GM12878 (cell line): ENCODE measurements around the gene MSL1. TPM values are rescaled to one million over a fixed set of nuclear protein-coding genes. Genes with fewer than 3 reads are reported as not detected.

Experiments used
- ATAC-seq: fragments of 200-7000 bp; cut with Tn5 transposase; 3 replicates; pipeline ENCODE4 v1.9.1; 2020; ENCODE audit warnings: mild to moderate bottlenecking, moderate library complexity
- BruUV-seq: library from RNA; stranded (reverse); fragments of 400-500 nt; replicated peaks from 2 replicates; lab custom pipeline; 2021; lab: Mats Ljungman, UMichigan
- CTCF ChIA-PET: fragments of 300-600 bp; sonication (Branson Sonifier 250); formaldehyde crosslinking; extraction: SDS; loops from one replicate; lab custom pipeline; 2021; ENCODE audit warnings: inconsistent platforms; lab: Yijun Ruan, JAX
- POLR2A ChIA-PET: fragments of 350-600 bp; formaldehyde crosslinking; extraction: SDS; loops from one replicate; lab custom pipeline; 2021; ENCODE audit warnings: inconsistent platforms; lab: Charles Lee
- RAD21 ChIA-PET: fragments of 300-600 bp; sonication (Branson Sonifier 250); formaldehyde crosslinking; loops from one replicate; lab custom pipeline; 2023; ENCODE audit warnings: antibody characterized with exemption; ENCODE audit not compliant: unreplicated experiment; lab: Charles Lee
- SMC1A ChIA-PET: fragments of 300-600 bp; sonication (Branson Sonifier 250); formaldehyde crosslinking; loops from one replicate; lab custom pipeline; 2023; ENCODE audit not compliant: unreplicated experiment, uncharacterized antibody; lab: Charles Lee
- DNase-seq: peaks from one replicate; pipeline ENCODE4 v3.0.0-alpha.2; 2011; ENCODE audit warnings: low read depth, low spot score
- FAIRE-seq: peaks from 3 replicates; lab custom pipeline; 2011; peaks lifted over from hg19 to GRCh38; lab: Jason Lieb, UNC
- H2AFZ ChIP-seq: 2 replicates; pipeline ENCODE4 v1.6.0; 2011; ENCODE audit warnings: low read depth, low read length, control low read depth; ENCODE audit not compliant: control insufficient read depth
- H3K27ac ChIP-seq: 2 replicates; pipeline ENCODE4 v1.5.1; 2011; ENCODE audit warnings: control low read depth; ENCODE audit not compliant: control insufficient read depth, insufficient read depth
- H3K27me3 ChIP-seq, 2 experiments: replicated peaks in 1 of 2; 2 replicates each; pipeline versions ENCODE4 v1.6.0 to v1.6.1; 2011; ENCODE audit warnings: low read length in 1 of 2; ENCODE audit not compliant: control insufficient read depth in 2 of 2, insufficient read depth in 2 of 2
- H3K36me3 ChIP-seq, 2 experiments: 2 replicates each; pipeline ENCODE4 v1.5.1; 2011; ENCODE audit warnings: low read length in 1 of 2; ENCODE audit not compliant: control insufficient read depth in 2 of 2, insufficient read depth in 2 of 2
- H3K4me1 ChIP-seq: 2 replicates; pipeline ENCODE4 v1.6.1; 2011; ENCODE audit warnings: mild to moderate bottlenecking, low read length, moderate library complexity, mixed read lengths; ENCODE audit not compliant: control insufficient read depth, insufficient read depth
- H3K4me2 ChIP-seq: 2 replicates; pipeline ENCODE4 v1.6.0; 2011; ENCODE audit warnings: control low read depth; ENCODE audit not compliant: control insufficient read depth, insufficient read depth
- H3K4me3 ChIP-seq: fragments of 200-600 bp; sonication (generic); 2 replicates; pipeline ENCODE4 v1.5.1; 2016
- H3K79me2 ChIP-seq: 2 replicates; pipeline ENCODE4 v1.6.0; 2011; ENCODE audit warnings: low read length; ENCODE audit not compliant: control insufficient read depth, insufficient read depth
- H3K9ac ChIP-seq: 2 replicates; pipeline ENCODE4 v1.8.0; 2011; ENCODE audit warnings: low read length, control low read depth, mixed read lengths; ENCODE audit not compliant: control insufficient read depth, insufficient read depth
- H3K9me3 ChIP-seq: replicated peaks from 3 replicates; pipeline ENCODE4 v1.5.1; 2011; ENCODE audit warnings: mild to moderate bottlenecking, low read length; ENCODE audit not compliant: control insufficient read depth, insufficient read depth
- H4K20me1 ChIP-seq: 2 replicates; pipeline ENCODE4 v1.6.0; 2011; ENCODE audit not compliant: control insufficient read depth, insufficient read depth
- BACH1 ChIP-seq: fragments of 450-650 bp; IDR thresholded peaks from 2 replicates; pipeline ENCODE4 v1.6.1; 2017; ENCODE audit warnings: mild to moderate bottlenecking, borderline replicate concordance
- BHLHE40 ChIP-seq, 2 experiments: fragments of 450-650 bp in 1 of 2; IDR thresholded peaks; 2 replicates each; pipeline ENCODE4 v1.6.1; 2011 to 2017; ENCODE audit warnings: low read depth in 2 of 2, borderline replicate concordance in 1 of 2, improper control_type of control experiment in 1 of 2, low read length in 1 of 2, mild to moderate bottlenecking in 1 of 2
- CREM ChIP-seq: IDR thresholded peaks from 2 replicates; pipeline ENCODE4 v1.6.1; 2014; ENCODE audit warnings: antibody characterized with exemption, low read depth
- DPF2 ChIP-seq: fragments of 450-650 bp; IDR thresholded peaks from 2 replicates; pipeline ENCODE4 v1.6.1; 2017; ENCODE audit warnings: mild to moderate bottlenecking
- GATAD2B ChIP-seq: fragments of 450-650 bp; conservative IDR thresholded peaks from 2 replicates; pipeline ENCODE4 v1.6.1; 2017; ENCODE audit warnings: low read depth, mild to moderate bottlenecking, moderate library complexity
- IKZF1 ChIP-seq: fragments of 450-650 bp; conservative IDR thresholded peaks from 2 replicates; pipeline ENCODE4 v1.6.1; 2017; ENCODE audit warnings: antibody characterized with exemption, mild to moderate bottlenecking
- JUND ChIP-seq: IDR thresholded peaks from 2 replicates; pipeline ENCODE4 v1.6.1; 2012; ENCODE audit warnings: low read depth, mild to moderate bottlenecking, low read length, improper control_type of control experiment, moderate library complexity
- KAT2A ChIP-seq: conservative IDR thresholded peaks from 2 replicates; pipeline ENCODE4 v1.6.1; 2011; ENCODE audit warnings: low read depth, low read length; ENCODE audit not compliant: control insufficient read depth
- MAX ChIP-seq: IDR thresholded peaks from 2 replicates; pipeline ENCODE4 v1.6.1; 2012; ENCODE audit warnings: low read depth, low read length, improper control_type of control experiment
- MXI1 ChIP-seq: fragments of 150-350 bp; IDR thresholded peaks from 2 replicates; pipeline ENCODE4 v1.6.1; 2011; ENCODE audit warnings: low read depth, mild to moderate bottlenecking, inconsistent platforms, low read length, improper control_type of control experiment
- PKNOX1 ChIP-seq: fragments of 450-650 bp; IDR thresholded peaks from 2 replicates; pipeline ENCODE4 v1.6.1; 2016; ENCODE audit warnings: mild to moderate bottlenecking
- PML ChIP-seq: IDR thresholded peaks from 2 replicates; pipeline ENCODE4 v1.6.1; 2012; ENCODE audit warnings: low read length, inconsistent platforms
- RB1 ChIP-seq: fragments of 450-650 bp; formaldehyde crosslinking; IDR thresholded peaks from 2 replicates; pipeline ENCODE4 v1.6.1; 2017; ENCODE audit warnings: mild to moderate bottlenecking, borderline replicate concordance
- RELA ChIP-seq: fragments of 450-650 bp; IDR thresholded peaks from 2 replicates; pipeline ENCODE4 v1.8.0; 2014; ENCODE audit warnings: borderline replicate concordance; ENCODE audit not compliant: partially characterized antibody
- RUNX3 ChIP-seq: IDR thresholded peaks from 2 replicates; pipeline ENCODE4 v1.6.1; 2012; ENCODE audit warnings: low read length, inconsistent platforms
- SUZ12 ChIP-seq: fragments of 200-600 bp; sonication (generic); IDR thresholded peaks from one replicate; pipeline ENCODE4 v1.6.1; 2018; ENCODE audit warnings: antibody characterized with exemption, mild to moderate bottlenecking; ENCODE audit not compliant: unreplicated experiment
- WGBS: methylation state at CpG from one replicate; pipeline ENCODE4 v1.1.6; 2016; ENCODE audit warnings: low lambda C conversion rate; ENCODE audit not compliant: insufficient replicate concordance, insufficient coverage; ENCODE audit errors: missing lambda C conversion rate; 5-methylcytosine and 5-hydroxymethylcytosine counted together
- in situ Hi-C: fragments of 300-500 bp; cut with MboI; formaldehyde crosslinking; loops from 9 replicates; pipeline ENCODE4 v1.14.3; 2018; ENCODE audit warnings: mixed read lengths
- intact Hi-C: fragments of 100-400 bp; cut with micrococcal nuclease; formaldehyde crosslinking; loops from one replicate; pipeline ENCODE4 v1.14.2; 2022; ENCODE audit not compliant: unreplicated experiment
- polyA plus RNA-seq, 11 experiments: library from polyadenylated mRNA; depleted of rRNA in 4 of 11; unstranded in 6 of 11; stranded (reverse) in 5 of 11; fragments of >200 nt; fragmentation: Nextera tagmentation in 4 of 11; fragmentation: Illumina TruSeq in 1 of 11; extraction: Ambion mirVana in 4 of 11; extraction: Trizol in 1 of 11; gene quantifications; 1 replicate in 1 of 11; 2 replicates in 10 of 11; pipeline versions ENCODE4 v1.2.1 to v1.2.3, GENCODE V29; 2011 to 2016; ENCODE audit warnings: inconsistent platforms in 2 of 11, missing spikeins in 2 of 11, low read depth in 1 of 11
- total RNA-seq, 4 experiments: library from RNA; depleted of rRNA in 3 of 4; stranded (reverse); fragments of >200 nt in 3 of 4; fragmentation: Illumina TruSeq in 1 of 4; extraction: Trizol in 1 of 4; gene quantifications; 2 replicates each; pipeline versions ENCODE4 v1.2.1 to v1.2.3, GENCODE V29; 2013 to 2021
- TF ChIP-seq, protein P1 (sequence below): fragments of 450-650 bp; IDR thresholded peaks from 2 replicates; pipeline ENCODE4 v1.6.1; 2017; ENCODE audit warnings: mild to moderate bottlenecking, moderate library complexity

Gene MSL1
- total and polyA plus RNA-seq, 10 of the 15 experiments (the other 5 are each of a cell fraction or from before 2014, with no cell fraction given), result 6.1 to 95.2 (median 51.8) TPM

GRCh38 chr17:40176754-40177110, 55.0 kb downstream of the MSL1 start (continued):
- TF ChIP-seq KAT2A, result no peak
- no peak for TF ChIP-seq JUND
- TF ChIP-seq SUZ12, result no peak
- no peak for TF ChIP-seq PKNOX1

GRCh38 chr17:40177275-40177874, 55.6 kb downstream of the MSL1 start, which contains the start of gene RAPGEFL1:
TSS of gene RAPGEFL1 (plus strand) at chr17:40177470. CDS start at chr17:40177862, 392 bp downstream.
- FAIRE-seq, result no peak
- ChIA-PET CTCF (interaction anchor here (0.8 to 1.0 kb wide), 4 partner anchors 11 to 66 kb away, joined by 3 read pairs; no protein-coding TSS in a partner anchor), SMC1A (no interaction called here), RAD21 (no interaction called here), POLR2A (interaction anchor here (0.5 kb wide), 1 partner anchor 12 kb away, joined by 3 read pairs; no protein-coding TSS in a partner anchor)
- 12% methylated on average over 28 of the region's 57 CpGs for WGBS
- Histone ChIP-seq H3K9me3 (no peaks in the 10 kb centered on the region), H3K4me1 (peaks cover 4% of the 10 kb centered on the region), H3K4me3 (peak within 1 kb of the TSS; percentile 72; the same call in 1 of the 2 replicates), H3K4me2 (peak within 1 kb of the TSS; percentile 86), H3K27me3 (no peaks in the 10 kb centered on the region), H3K9ac (peak within 1 kb of the TSS; percentile 34; the same call in 1 of the 2 replicates), H3K79me2 (no peaks in the 10 kb centered on the region), H3K27ac (no peak within 1 kb of the TSS), H3K36me3 (peaks cover 0 to 6% of the 10 kb centered on the region in 2 experiments; a peak in 2 of 4 replicates), H4K20me1 (no peaks in the 10 kb centered on the region), H2AFZ (peak within 1 kb of the TSS; percentile 67)
- in situ Hi-C loops, result no loop called here
- no TSS peak for BruUV-seq
- peak; percentile 17 for DNase-seq
- peak; percentile 98 for ATAC-seq
- intact Hi-C loops, result no loop called here
- 0 out of 2 replicates have a peak, but pooled peaks have one; percentile 67 for TF ChIP-seq RB1
- TF ChIP-seq BHLHE40 (IDR thresholded peaks at IDR 0.05; ENCODE audit: borderline replicate concordance in 1 of 2, low read depth in 2 of 2, low read length in 1 of 2), result peak; percentile 44 to 70; a peak in 1 of 4 replicates
- TF ChIP-seq IKZF1, result 0 out of 2 replicates have a peak, but pooled peaks have one; percentile 28
- TF ChIP-seq GATAD2B, result peak; percentile 67
- TF ChIP-seq, protein P1, sequence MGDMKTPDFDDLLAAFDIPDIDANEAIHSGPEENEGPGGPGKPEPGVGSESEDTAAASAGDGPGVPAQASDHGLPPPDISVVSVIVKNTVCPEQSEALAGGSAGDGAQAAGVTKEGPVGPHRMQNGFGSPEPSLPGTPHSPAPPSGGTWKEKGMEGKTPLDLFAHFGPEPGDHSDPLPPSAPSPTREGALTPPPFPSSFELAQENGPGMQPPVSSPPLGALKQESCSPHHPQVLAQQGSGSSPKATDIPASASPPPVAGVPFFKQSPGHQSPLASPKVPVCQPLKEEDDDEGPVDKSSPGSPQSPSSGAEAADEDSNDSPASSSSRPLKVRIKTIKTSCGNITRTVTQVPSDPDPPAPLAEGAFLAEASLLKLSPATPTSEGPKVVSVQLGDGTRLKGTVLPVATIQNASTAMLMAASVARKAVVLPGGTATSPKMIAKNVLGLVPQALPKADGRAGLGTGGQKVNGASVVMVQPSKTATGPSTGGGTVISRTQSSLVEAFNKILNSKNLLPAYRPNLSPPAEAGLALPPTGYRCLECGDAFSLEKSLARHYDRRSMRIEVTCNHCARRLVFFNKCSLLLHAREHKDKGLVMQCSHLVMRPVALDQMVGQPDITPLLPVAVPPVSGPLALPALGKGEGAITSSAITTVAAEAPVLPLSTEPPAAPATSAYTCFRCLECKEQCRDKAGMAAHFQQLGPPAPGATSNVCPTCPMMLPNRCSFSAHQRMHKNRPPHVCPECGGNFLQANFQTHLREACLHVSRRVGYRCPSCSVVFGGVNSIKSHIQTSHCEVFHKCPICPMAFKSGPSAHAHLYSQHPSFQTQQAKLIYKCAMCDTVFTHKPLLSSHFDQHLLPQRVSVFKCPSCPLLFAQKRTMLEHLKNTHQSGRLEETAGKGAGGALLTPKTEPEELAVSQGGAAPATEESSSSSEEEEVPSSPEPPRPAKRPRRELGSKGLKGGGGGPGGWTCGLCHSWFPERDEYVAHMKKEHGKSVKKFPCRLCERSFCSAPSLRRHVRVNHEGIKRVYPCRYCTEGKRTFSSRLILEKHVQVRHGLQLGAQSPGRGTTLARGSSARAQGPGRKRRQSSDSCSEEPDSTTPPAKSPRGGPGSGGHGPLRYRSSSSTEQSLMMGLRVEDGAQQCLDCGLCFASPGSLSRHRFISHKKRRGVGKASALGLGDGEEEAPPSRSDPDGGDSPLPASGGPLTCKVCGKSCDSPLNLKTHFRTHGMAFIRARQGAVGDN, result peak; percentile 49; the same call in 1 of the 2 replicates
- TF ChIP-seq PML, result no peak
- TF ChIP-seq MAX, result peak; percentile 64; the same call in 1 of the 2 replicates
- TF ChIP-seq DPF2, result 0 out of 2 replicates have a peak, but pooled peaks have one; percentile 41
- no peak for TF ChIP-seq RELA
- TF ChIP-seq MXI1, result 0 out of 2 replicates have a peak, but pooled peaks have one; percentile 34
- TF ChIP-seq RUNX3, result no peak; the same call in 1 of the 2 replicates
- TF ChIP-seq BACH1, result peak; percentile 86
- TF ChIP-seq CREM, result no peak
